Nephron (organoid): ENCODE data around the gene KSR1.

Experiments used
- H3K27ac Mint-ChIP-seq, 3 experiments: 2 replicates each; pipeline ENCODE4 v1.8.0; 2020; ENCODE audit warnings: mixed read lengths in 3 of 3, mild to moderate bottlenecking in 2 of 3, moderate library complexity in 1 of 3
- H3K27me3 Mint-ChIP-seq: 2 replicates; pipeline ENCODE4 v1.8.0; 2021; ENCODE audit warnings: low read depth, mild to moderate bottlenecking, moderate library complexity, mixed read lengths
- H3K36me3 Mint-ChIP-seq: 2 replicates; pipeline ENCODE4 v1.8.0; 2020; ENCODE audit warnings: low read depth, mixed read lengths
- H3K4me1 Mint-ChIP-seq: 2 replicates; pipeline ENCODE4 v1.8.0; 2020; ENCODE audit warnings: mixed read lengths
- H3K4me3 Mint-ChIP-seq, 3 experiments: 2 replicates each; pipeline ENCODE4 v1.8.0; 2020; ENCODE audit warnings: mild to moderate bottlenecking in 3 of 3, mixed read lengths in 3 of 3, moderate library complexity in 2 of 3
- H3K9me3 Mint-ChIP-seq: 2 replicates; pipeline ENCODE4 v1.8.0; 2020; ENCODE audit warnings: mixed read lengths
- TF ChIP-seq, protein P1 (sequence below), 3 experiments: fragments of 200-600 bp; sonication (generic); IDR thresholded peaks; one replicate each; pipeline ENCODE4 v1.5.0; 2021; ENCODE audit warnings: antibody characterized with exemption in 3 of 3; ENCODE audit not compliant: unreplicated experiment in 3 of 3

Gene KSR1

DNA sequence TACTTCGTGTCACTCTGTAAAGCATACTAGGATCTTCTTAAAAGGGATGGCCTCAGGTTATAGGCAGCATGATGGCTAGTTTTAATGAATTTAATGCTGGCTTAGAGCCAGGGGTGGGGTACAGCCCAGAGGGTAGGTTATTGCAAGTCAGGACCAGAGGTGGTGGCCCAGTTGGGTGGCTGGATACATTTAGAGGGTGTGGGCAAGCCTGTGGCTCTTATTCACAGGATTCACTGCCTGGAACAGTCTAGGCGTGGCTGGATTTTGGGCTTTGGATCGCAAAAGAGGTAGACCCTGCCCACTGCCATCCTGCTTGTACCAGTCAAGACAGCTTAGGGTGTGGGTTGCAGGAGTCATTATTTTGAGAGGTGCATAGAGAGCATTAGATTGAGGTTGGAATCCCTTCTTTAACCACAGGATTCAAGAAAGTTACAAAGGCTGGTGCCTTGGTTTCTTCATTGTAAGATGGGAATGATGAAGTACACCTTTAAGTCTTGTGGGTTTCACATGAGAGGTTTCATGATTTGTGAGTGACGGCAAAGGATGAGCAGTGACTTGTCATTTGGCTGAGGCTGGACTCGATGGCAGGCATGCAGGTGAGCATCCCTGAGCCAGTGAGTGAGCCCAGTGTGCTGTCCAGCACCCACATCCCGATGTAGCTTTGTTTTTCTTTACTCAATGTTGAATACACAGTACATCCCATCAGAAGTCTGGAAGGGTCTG, 85.2 kb downstream of the KSR1 start:
- no peaks in the 10 kb centered on the region for H3K36me3 Mint-ChIP-seq
- H3K9me3 Mint-ChIP-seq = no peaks in the 10 kb centered on the region
- H3K27ac Mint-ChIP-seq = no peak overlapping the region
- peaks cover 3% of the 10 kb centered on the region for H3K27me3 Mint-ChIP-seq
- TF ChIP-seq, protein P1, sequence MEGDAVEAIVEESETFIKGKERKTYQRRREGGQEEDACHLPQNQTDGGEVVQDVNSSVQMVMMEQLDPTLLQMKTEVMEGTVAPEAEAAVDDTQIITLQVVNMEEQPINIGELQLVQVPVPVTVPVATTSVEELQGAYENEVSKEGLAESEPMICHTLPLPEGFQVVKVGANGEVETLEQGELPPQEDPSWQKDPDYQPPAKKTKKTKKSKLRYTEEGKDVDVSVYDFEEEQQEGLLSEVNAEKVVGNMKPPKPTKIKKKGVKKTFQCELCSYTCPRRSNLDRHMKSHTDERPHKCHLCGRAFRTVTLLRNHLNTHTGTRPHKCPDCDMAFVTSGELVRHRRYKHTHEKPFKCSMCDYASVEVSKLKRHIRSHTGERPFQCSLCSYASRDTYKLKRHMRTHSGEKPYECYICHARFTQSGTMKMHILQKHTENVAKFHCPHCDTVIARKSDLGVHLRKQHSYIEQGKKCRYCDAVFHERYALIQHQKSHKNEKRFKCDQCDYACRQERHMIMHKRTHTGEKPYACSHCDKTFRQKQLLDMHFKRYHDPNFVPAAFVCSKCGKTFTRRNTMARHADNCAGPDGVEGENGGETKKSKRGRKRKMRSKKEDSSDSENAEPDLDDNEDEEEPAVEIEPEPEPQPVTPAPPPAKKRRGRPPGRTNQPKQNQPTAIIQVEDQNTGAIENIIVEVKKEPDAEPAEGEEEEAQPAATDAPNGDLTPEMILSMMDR (IDR thresholded peaks at IDR 0.05; ENCODE audit: unreplicated experiment in 3 of 3) = no peak
- no peak overlapping the region for H3K4me3 Mint-ChIP-seq
- peaks cover 29% of the 10 kb centered on the region for H3K4me1 Mint-ChIP-seq

DNA sequence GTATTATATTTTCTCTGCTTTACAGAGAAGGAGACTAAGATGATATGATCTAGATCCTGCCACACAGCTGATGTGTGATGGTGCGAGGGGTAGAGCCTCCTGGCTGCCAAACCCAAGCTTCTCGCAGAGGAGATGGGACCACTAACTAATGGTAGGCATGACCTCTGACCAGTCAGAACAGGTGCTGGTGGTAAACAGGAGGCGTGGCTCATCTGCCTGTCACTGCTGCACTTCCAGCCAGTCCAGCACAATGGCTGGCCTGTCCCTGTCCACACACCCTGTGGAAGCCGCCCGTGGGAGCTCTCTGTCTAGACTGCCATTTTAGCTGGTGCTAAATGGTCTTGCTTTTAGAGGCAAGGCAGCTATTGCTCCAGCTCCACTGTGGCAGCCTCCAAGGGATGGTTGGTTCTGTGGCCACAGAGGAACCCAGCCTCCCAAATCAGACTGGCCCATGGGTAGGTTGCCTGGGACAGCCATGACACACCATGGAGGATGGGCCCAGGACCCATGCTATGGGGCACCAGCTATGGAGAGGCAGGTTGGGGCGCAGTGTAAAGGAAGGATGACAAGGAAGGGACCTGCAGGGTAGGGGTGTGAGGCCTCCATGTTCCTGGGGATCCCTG, 86.7 kb downstream of the KSR1 start:
- Mint-ChIP-seq H3K27ac (no peak overlapping the region), H3K36me3 (no peaks in the 10 kb centered on the region), H3K27me3 (peaks cover 3% of the 10 kb centered on the region), H3K4me1 (peaks cover 35% of the 10 kb centered on the region), H3K4me3 (no peak overlapping the region), H3K9me3 (no peaks in the 10 kb centered on the region)
- TF ChIP-seq, protein P1 (IDR thresholded peaks at IDR 0.05; ENCODE audit: unreplicated experiment in 3 of 3) = no peak

DNA sequence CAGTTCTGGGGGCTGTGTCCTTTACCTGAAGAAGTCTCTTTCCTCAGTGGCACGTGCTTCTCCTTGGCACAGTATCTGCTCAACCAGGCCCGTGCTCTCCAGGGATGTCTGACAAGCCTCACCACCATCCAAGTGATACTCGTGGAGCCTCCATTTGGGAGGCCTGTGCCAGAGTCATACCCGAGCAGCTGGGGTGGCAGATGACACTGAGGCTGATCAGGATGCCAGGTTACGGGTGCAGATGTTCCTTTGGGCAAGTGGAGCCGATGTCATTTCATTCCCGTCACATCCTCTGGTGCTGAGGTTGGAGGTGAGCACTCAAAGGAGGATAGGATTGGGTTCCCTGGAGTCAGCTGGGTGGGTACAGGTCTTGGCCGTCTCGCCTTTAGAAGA, 87.2 kb downstream of the KSR1 start:
- H3K4me3 Mint-ChIP-seq = no peak overlapping the region

DNA sequence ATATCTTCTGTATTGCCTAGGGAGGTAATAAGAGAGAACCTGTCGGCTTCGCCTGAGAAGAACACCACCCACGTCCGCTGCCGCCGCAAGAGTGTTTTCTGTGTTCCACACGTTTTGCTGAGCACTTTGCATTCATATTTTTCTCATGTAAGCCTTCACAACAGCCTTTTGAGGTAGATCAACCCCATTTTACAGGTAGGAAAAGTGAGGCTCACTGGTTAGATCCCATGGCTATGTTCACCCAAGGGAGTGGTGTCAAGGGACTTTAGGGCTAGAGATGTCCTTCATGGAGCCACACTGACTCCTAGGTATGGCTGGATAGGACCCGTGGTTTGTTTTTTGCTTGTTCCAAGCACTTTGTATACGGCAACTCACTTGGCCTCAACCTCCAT, 87.7 kb downstream of the KSR1 start:
- no peaks in the 10 kb centered on the region for H3K9me3 Mint-ChIP-seq
- H3K36me3 Mint-ChIP-seq = no peaks in the 10 kb centered on the region
- H3K27me3 Mint-ChIP-seq = peaks cover 3% of the 10 kb centered on the region

More for the DNA sequence above, 87.2 kb downstream of the KSR1 start:
- Mint-ChIP-seq H3K9me3 (no peaks in the 10 kb centered on the region), H3K4me1 (peaks cover 35% of the 10 kb centered on the region), H3K27me3 (peaks cover 3% of the 10 kb centered on the region), H3K27ac (no peak overlapping the region), H3K36me3 (no peaks in the 10 kb centered on the region)
- TF ChIP-seq, protein P1 (IDR thresholded peaks at IDR 0.05; ENCODE audit: unreplicated experiment in 3 of 3) = no peak

DNA sequence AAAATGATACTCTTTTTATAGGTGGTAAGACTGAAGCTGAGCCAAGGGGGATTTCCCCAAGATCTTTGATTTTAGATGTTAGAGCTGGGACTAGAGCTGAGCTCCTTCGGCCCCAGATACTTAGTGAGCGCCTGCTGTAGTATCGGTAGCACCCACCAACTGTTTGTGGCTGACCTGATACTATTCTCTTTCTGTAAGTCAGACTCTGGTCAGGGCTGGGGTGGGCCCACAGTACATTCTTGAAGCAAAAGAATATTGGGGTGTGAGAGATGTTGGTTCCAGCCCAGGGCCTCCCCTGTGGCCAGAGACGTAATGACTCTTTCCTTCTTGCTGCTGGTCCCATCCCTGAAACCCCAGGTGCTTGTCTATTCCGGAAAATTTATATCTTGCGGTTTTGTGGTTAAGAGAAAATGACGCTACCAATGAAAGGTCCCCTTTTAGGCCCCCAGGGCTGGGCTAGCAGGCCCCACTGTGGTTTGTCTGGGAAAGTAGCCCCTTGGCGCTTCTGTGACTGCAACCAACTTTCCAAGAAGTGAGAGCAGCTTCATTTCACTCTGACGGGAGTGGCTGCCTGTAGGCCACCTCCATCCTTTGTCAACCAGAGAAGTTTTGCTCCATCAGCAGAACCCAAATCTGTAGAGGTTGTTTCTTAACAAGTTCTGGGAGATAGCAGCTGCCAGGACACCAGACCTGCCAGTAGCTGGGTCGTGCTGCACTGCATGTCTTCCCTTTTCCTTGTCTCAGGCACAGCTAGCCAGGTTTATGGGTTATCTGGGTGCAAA, 88.3 kb downstream of the KSR1 start:
- TF ChIP-seq, protein P1 (IDR thresholded peaks at IDR 0.05; ENCODE audit: unreplicated experiment in 3 of 3) = no peak
- no peaks in the 10 kb centered on the region for H3K36me3 Mint-ChIP-seq
- peaks cover 3% of the 10 kb centered on the region for H3K27me3 Mint-ChIP-seq
- H3K4me3 Mint-ChIP-seq = no peak overlapping the region
- peaks cover 35% of the 10 kb centered on the region for H3K4me1 Mint-ChIP-seq
- H3K9me3 Mint-ChIP-seq = no peaks in the 10 kb centered on the region
- H3K27ac Mint-ChIP-seq = no peak overlapping the region

More for the DNA sequence above, 87.7 kb downstream of the KSR1 start:
- Mint-ChIP-seq H3K4me1 (peaks cover 35% of the 10 kb centered on the region), H3K4me3 (no peak overlapping the region), H3K27ac (no peak overlapping the region)
- TF ChIP-seq, protein P1 (IDR thresholded peaks at IDR 0.05; ENCODE audit: unreplicated experiment in 3 of 3) = no peak
